HG02798 (cell line): ENCODE data around the gene RALBP1.
A peak's percentile ranks its signal among the peaks of the same experiment; 100 is the strongest.

Experiments
- ATAC-seq: cut with Tn5 transposase; IDR thresholded peaks from one replicate; pipeline ENCODE4 v1.9.1; 2021; ENCODE audit warnings: mild to moderate bottlenecking; ENCODE audit not compliant: unreplicated experiment, poor library complexity

The RALBP1 gene

DNA sequence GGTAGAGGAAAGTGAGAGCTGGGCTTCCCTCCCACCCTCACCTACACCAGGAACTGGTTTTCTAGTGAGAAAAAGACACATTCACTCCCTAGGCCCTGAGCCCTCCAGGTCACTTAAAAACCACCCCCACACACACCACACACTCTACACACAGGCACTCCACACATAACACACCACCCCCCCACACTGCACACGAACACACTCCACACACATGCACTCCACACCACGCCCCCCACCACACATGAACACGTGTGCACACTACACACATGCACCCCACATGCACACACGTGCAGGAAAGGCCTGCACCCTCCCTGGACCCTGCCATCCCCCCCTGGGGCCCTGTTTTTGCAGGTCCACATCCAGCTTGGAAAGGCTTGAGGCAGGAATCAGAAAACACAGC is 67.6 kb downstream of the RALBP1 start:
- no peak for ATAC-seq

GRCh38 chr18:9545029-9545428 is 69.7 kb downstream of the RALBP1 start:
- ATAC-seq = no peak

- ATAC-seq = no peak
Observed at GRCh38 chr18:9546468-9546867, 71.2 kb downstream of the RALBP1 start.

GRCh38 chr18:9547782-9548181 is 72.5 kb downstream of the RALBP1 start:
- ATAC-seq = no peak

GRCh38 chr18:9549405-9549804 is 74.1 kb downstream of the RALBP1 start:
- ATAC-seq = no peak

- ATAC-seq = no peak
Observed at GRCh38 chr18:9550429-9550828, 75.1 kb downstream of the RALBP1 start.

- no peak for ATAC-seq
Observed at GRCh38 chr18:9552191-9552590, 76.9 kb downstream of the RALBP1 start.

- ATAC-seq = no peak
Observed at GRCh38 chr18:9552616-9553015, 77.3 kb downstream of the RALBP1 start.

- no peak for ATAC-seq
Observed at GRCh38 chr18:9557250-9557943, 82.1 kb downstream of the RALBP1 start.

- no peak for ATAC-seq
Observed at GRCh38 chr18:9558387-9559064, 83.2 kb downstream of the RALBP1 start.

- no peak for ATAC-seq
Observed at GRCh38 chr18:9559253-9559652, 83.9 kb downstream of the RALBP1 start.

DNA sequence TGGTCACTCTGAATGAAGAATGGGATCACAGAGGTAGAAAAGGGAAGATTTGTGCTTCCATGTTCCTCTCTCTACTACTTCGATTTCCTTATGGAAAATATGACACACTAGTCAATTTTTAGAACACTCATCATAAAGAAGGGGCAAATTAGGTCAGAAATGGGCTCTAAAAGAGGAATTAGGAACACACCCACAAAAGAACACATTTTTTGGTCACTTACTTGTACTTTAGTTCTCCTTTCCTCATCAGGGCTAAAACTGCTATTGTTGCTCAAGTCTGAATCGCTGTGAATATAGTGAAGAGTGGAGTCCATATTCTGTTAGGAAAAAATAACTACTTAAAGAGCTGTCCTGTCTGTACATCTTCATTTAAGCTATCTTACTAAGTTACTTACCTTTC is 86.4 kb downstream of the RALBP1 start:
- ATAC-seq = no peak

DNA sequence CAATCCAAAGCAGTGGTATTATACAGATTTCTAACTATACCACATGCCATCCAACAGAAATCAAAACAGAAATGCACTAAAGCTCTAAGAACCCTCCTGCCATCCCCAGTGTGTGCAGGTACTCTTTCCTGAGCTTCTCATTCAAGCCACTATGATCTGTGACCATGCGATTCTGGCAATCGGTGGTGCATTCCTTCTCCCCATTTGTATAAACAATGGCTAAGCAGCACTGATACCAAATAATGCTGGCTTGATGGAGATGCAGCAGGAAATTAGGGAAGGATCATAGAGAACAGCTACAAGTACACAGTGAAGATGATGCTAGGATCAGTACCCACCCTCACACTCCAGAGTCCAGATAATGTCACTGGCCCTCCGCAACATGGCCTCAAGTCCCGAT is 87.3 kb downstream of the RALBP1 start:
- ATAC-seq = no peak

DNA sequence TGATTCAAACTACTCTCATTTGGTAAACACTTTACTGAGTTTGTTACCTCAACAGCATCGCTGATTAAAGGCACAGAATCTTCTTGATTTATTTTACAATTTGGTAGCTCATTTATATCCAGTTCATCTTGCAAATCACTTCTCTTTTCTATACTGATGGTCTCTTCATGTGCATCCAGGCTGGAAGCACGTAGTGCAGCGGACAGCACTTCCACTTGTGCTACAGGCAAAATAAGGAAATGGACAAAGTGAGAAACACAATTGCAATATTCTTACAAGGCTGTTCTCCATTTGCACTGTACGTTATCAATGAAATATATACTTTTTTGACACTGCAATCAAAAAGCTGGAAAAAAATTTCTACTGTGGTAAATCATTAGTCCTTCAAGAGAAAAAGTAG is 88.0 kb downstream of the RALBP1 start:
- no peak for ATAC-seq

DNA sequence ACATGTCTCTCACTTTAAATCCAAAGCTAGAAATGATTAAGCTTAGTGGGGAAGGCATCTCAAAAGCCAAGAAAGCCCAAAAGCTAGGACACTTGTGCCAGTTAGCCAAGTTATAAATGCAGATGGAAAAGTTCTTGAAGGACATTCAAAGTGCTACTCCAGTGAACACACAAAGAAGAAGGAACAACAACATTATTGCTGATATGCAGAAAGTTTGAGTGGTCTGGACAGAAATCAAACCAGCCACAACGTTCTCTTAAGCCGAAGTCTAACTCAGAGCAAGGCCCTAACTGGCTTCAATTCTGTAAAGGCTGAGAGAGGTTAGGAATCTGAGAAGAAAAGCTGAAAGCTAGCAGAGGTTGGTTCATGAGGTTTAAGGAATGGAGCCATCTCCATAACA is 90.1 kb downstream of the RALBP1 start:
- no peak for ATAC-seq

DNA sequence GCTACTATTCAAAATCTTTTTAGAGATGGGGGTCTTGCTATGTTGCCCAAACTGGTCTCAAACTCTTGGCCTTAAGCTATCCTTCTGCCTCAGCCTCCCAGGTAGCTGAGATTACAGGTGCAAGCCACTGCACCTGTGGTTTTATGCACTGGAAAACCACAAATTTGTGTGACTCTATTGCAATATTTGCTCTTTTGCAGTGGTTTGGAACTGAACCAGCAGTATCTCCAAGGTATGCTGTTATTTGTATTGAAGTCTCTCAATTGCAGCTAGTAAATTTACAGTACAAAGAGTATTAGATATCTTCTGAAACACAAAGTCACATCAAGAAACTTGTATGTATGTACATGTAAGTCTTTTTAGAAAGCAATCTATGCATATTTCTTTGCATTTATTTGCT is 92.9 kb downstream of the RALBP1 start:
- no peak for ATAC-seq

DNA sequence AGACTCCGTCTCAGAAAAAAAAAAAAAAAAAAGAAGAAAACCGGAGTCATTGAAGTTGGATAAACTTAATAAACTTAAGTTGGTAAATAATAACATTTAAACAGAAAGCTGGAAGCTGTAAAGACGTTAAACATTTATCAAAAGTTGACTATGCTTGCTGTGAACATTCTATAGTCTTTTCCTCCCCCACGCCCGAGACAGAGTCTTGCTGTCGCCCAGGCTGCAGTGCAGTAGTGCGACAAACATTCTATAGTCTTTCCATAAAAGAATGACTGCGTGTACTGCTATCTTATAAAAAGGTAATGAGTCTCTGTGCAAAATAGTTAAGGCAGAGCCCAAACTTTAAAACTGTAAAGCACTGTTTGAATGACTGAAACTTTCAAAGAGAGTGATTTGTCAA is 93.9 kb downstream of the RALBP1 start:
- no peak for ATAC-seq

- ATAC-seq = no peak
Observed at GRCh38 chr18:9570255-9570654, 94.9 kb downstream of the RALBP1 start.

DNA sequence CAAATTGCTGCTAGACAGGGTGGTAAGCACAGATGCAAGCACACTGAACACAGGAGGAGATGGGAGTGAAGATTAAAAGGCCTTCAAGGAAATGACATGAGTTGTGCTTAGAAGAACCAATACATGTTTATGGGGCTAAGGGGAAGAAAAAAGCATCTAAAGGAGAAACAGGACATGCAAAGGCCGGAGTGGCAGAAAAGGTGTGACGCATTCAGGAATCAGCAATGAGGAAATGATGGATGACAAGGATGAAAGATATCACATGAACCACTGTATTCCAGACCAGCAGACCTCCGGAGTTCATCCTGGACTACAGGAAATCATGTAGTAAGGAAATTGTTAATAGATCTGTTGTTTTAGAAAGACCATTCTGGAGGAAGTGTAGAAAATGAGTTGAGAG is 96.2 kb downstream of the RALBP1 start:
- ATAC-seq = no peak

DNA sequence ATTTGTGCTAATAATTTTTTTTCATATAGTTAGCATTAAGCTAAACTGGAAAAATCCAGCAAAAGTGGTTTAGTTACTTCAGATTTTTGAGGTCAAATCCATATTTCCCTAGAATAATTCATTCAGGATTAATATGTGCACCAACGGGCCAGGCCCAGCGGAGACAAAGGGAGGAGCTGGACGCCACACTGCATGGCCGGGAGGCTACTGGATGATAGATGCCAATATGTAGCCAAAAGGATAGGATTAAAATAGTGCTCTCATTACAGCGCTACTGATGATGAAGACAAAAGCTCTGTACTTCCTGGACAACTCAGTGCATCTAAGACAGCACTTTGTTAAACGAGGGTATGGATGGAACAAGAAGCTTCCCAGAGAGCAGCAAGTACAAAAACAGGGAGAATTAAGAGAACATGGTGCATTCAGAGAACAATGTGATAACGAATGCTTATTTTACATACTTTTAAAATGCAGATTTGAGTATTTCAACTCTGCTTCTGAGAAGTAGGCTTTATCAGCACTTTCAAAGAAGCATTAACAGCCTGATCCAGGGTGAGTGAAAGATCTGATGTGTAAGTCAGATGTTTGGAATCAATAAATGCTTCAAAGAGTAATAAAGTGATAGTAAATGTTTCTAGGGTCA is 99.3 kb downstream of the RALBP1 start:
- no peak for ATAC-seq

- ATAC-seq = peak; percentile 62
Observed at GRCh38 chr18:9575558-9575957, 100.2 kb downstream of the RALBP1 start.

DNA sequence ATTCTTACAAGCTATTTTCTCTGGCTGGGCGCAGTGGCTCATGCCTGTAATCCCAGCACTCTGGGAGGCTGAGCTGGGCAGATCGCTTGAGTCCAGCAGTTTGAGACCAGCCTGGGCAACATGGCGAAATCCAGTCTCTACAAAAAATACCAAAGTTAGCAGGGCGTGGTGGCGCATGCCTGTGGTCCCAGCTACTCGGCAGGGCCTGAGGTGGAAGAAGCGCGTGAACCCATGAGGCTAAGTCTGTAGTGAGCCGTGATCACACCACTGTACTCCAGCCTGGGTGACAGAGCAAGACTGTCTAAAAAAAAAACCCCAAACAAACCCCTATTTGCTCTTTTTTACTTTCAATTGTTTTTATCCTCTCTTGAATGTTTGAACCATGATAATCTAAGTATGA is 102.0 kb downstream of the RALBP1 start:
- ATAC-seq = no peak
